WTC11 (cell line): Measurements from ENCODE around the gene CHST15. TPM values are rescaled to one million over a fixed set of nuclear protein-coding genes. Genes with fewer than 3 reads are reported as not detected.

Experiments
- ATAC-seq: fragments of 200-7000 bp; cut with Tn5 transposase; 2 replicates; pipeline ENCODE4 v1.10.0; 2021; ENCODE audit warnings: mild to moderate bottlenecking, moderate library complexity
- CTCF ChIA-PET: fragments of 300-600 bp; sonication (Branson Sonifier 250); formaldehyde crosslinking; loops from one replicate; lab custom pipeline; 2021; ENCODE audit warnings: antibody characterized with exemption; lab: Charles Lee
- POLR2A ChIA-PET: fragments of 350-600 bp; sonication (Branson Sonifier 250); formaldehyde crosslinking; loops from one replicate; lab custom pipeline; 2021; ENCODE audit warnings: antibody characterized with exemption; lab: Charles Lee
- DNase-seq: peaks from one replicate; pipeline ENCODE4 v3.0.0; 2021; ENCODE audit warnings: low spot score
- H3K27ac Mint-ChIP-seq: 2 replicates; pipeline ENCODE4 v1.8.0; 2021; ENCODE audit warnings: mixed read lengths
- H3K27me3 Mint-ChIP-seq: 2 replicates; pipeline ENCODE4 v1.8.0; 2021; ENCODE audit warnings: low read depth, mild to moderate bottlenecking, moderate library complexity, mixed read lengths
- H3K36me3 Mint-ChIP-seq: 2 replicates; pipeline ENCODE4 v1.8.0; 2021; ENCODE audit warnings: mixed read lengths
- H3K4me1 Mint-ChIP-seq: 2 replicates; pipeline ENCODE4 v1.8.0; 2022; ENCODE audit warnings: mixed read lengths
- H3K4me3 Mint-ChIP-seq: 2 replicates; pipeline ENCODE4 v1.8.0; 2021; ENCODE audit warnings: mild to moderate bottlenecking, moderate library complexity, mixed read lengths
- H3K9me3 Mint-ChIP-seq: 2 replicates; pipeline ENCODE4 v1.8.0; 2021; ENCODE audit warnings: mixed read lengths
- ARID4B ChIP-seq: sonication (generic); formaldehyde crosslinking; IDR thresholded peaks from 2 replicates; pipeline ENCODE4 v1.8.0; 2023; ENCODE audit warnings: missing genetic modification reagents, mild to moderate bottlenecking, borderline replicate concordance
- CREM ChIP-seq: sonication (generic); formaldehyde crosslinking; IDR thresholded peaks from 2 replicates; pipeline ENCODE4 v1.8.1; 2022; ENCODE audit warnings: mild to moderate bottlenecking, missing genetic modification reagents, moderate library complexity
- GABPB1 ChIP-seq: sonication (generic); formaldehyde crosslinking; IDR thresholded peaks from 2 replicates; pipeline ENCODE4 v1.8.1; 2023; ENCODE audit warnings: mild to moderate bottlenecking, missing genetic modification reagents
- IRF1 ChIP-seq: sonication (generic); formaldehyde crosslinking; IDR thresholded peaks from 2 replicates; pipeline ENCODE4 v1.8.0; 2023; ENCODE audit warnings: missing genetic modification reagents
- JUN ChIP-seq: sonication (generic); formaldehyde crosslinking; IDR thresholded peaks from 2 replicates; pipeline ENCODE4 v1.8.0; 2023; ENCODE audit warnings: mild to moderate bottlenecking, missing genetic modification reagents
- KAT7 ChIP-seq: sonication (generic); formaldehyde crosslinking; IDR thresholded peaks from 2 replicates; pipeline ENCODE4 v1.8.1; 2023; ENCODE audit warnings: missing genetic modification reagents, mild to moderate bottlenecking, borderline replicate concordance
- MXD4 ChIP-seq: fragments of 250-450 bp; sonication (Bioruptor Pico); IDR thresholded peaks from 2 replicates; pipeline ENCODE4 v1.8.0; 2021; ENCODE audit warnings: mild to moderate bottlenecking, moderate library complexity, borderline replicate concordance
- NFE2L1 ChIP-seq: sonication (generic); formaldehyde crosslinking; IDR thresholded peaks from 2 replicates; pipeline ENCODE4 v1.8.1; 2023; ENCODE audit warnings: missing genetic modification reagents
- NR1H2 ChIP-seq: sonication (generic); formaldehyde crosslinking; IDR thresholded peaks from 2 replicates; pipeline ENCODE4 v1.9.0; 2021; ENCODE audit warnings: mild to moderate bottlenecking, moderate library complexity, missing genetic modification reagents
- PRDM15 ChIP-seq: sonication (generic); formaldehyde crosslinking; IDR thresholded peaks from 2 replicates; pipeline ENCODE4 v1.8.0; 2022; ENCODE audit warnings: missing genetic modification reagents
- PREB ChIP-seq: sonication (generic); formaldehyde crosslinking; IDR thresholded peaks from 2 replicates; pipeline ENCODE4 v1.8.1; 2022; ENCODE audit warnings: mild to moderate bottlenecking, missing genetic modification reagents, moderate library complexity, borderline replicate concordance
- RORB ChIP-seq: fragments of 250-450 bp; sonication (Bioruptor Pico); IDR thresholded peaks from 2 replicates; pipeline ENCODE4 v1.9.0; 2021; ENCODE audit warnings: mild to moderate bottlenecking
- SP1 ChIP-seq: sonication (generic); formaldehyde crosslinking; conservative IDR thresholded peaks from 2 replicates; pipeline ENCODE4 v1.8.1; 2022; ENCODE audit warnings: missing genetic modification reagents
- USF1 ChIP-seq: sonication (generic); formaldehyde crosslinking; IDR thresholded peaks from 2 replicates; pipeline ENCODE4 v1.8.0; 2022; ENCODE audit warnings: mild to moderate bottlenecking, missing genetic modification reagents
- ZBTB21 ChIP-seq: sonication (generic); formaldehyde crosslinking; IDR thresholded peaks from 2 replicates; pipeline ENCODE4 v1.8.1; 2023; ENCODE audit warnings: mild to moderate bottlenecking, missing genetic modification reagents, borderline replicate concordance
- ZNF138 ChIP-seq: sonication (generic); formaldehyde crosslinking; conservative IDR thresholded peaks from 2 replicates; pipeline ENCODE4 v1.8.1; 2022; ENCODE audit warnings: mild to moderate bottlenecking, moderate library complexity, missing genetic modification reagents
- total RNA-seq: library from RNA; stranded (reverse); gene quantifications from 3 replicates; pipeline ENCODE4 v1.2.3, GENCODE V29; 2021
- TF ChIP-seq, protein P1 (sequence below): fragments of 250-450 bp; sonication (Bioruptor Pico); IDR thresholded peaks from 2 replicates; pipeline ENCODE4 v1.9.0; 2021; ENCODE audit warnings: mild to moderate bottlenecking
- TF ChIP-seq, protein P2 (sequence below): sonication (generic); formaldehyde crosslinking; conservative IDR thresholded peaks from 2 replicates; pipeline ENCODE4 v1.8.1; 2023; ENCODE audit warnings: mild to moderate bottlenecking, low read depth, missing genetic modification reagents, moderate library complexity
- TF ChIP-seq, protein P3 (sequence below): sonication (generic); formaldehyde crosslinking; IDR thresholded peaks from 2 replicates; pipeline ENCODE4 v1.8.0; 2022; ENCODE audit warnings: mild to moderate bottlenecking, missing genetic modification reagents

CHST15 gene
- total RNA-seq, 1 experiment from 2014 or later = 10.7 TPM

GRCh38 chr10:123986736-123987135 is 106.7 kb downstream of the CHST15 start:
- Mint-ChIP-seq H3K27me3 (peaks cover 48% of the 10 kb centered on the region), H3K27ac (no peak overlapping the region), H3K36me3 (0 out of 2 replicates have a peak, but pooled peaks cover 3% of the 10 kb centered on the region), H3K4me1 (peaks cover 3% of the 10 kb centered on the region), H3K4me3 (no peak overlapping the region), H3K9me3 (peaks cover 18% of the 10 kb centered on the region)
- ChIA-PET CTCF (no interaction called here), POLR2A (no interaction called here)
- ATAC-seq (no peak), DNase-seq (no peak)
- TF ChIP-seq NFE2L1 (no peak), RORB (CRISPR knock-in tag) (no peak), GABPB1 (CRISPR knock-in tag) (no peak), USF1 (CRISPR knock-in tag) (no peak), ZNF138 (CRISPR knock-in tag) (no peak), KAT7 (CRISPR knock-in tag) (no peak), ZBTB21 (CRISPR knock-in tag) (no peak), MXD4 (CRISPR knock-in tag) (no peak), ARID4B (no peak), NR1H2 (CRISPR knock-in tag) (no peak), CREM (no peak), PRDM15 (CRISPR knock-in tag) (no peak), IRF1 (CRISPR knock-in tag) (no peak), PREB (no peak), JUN (CRISPR knock-in tag) (no peak), SP1 (CRISPR knock-in tag) (no peak)
- TF ChIP-seq, protein P1, sequence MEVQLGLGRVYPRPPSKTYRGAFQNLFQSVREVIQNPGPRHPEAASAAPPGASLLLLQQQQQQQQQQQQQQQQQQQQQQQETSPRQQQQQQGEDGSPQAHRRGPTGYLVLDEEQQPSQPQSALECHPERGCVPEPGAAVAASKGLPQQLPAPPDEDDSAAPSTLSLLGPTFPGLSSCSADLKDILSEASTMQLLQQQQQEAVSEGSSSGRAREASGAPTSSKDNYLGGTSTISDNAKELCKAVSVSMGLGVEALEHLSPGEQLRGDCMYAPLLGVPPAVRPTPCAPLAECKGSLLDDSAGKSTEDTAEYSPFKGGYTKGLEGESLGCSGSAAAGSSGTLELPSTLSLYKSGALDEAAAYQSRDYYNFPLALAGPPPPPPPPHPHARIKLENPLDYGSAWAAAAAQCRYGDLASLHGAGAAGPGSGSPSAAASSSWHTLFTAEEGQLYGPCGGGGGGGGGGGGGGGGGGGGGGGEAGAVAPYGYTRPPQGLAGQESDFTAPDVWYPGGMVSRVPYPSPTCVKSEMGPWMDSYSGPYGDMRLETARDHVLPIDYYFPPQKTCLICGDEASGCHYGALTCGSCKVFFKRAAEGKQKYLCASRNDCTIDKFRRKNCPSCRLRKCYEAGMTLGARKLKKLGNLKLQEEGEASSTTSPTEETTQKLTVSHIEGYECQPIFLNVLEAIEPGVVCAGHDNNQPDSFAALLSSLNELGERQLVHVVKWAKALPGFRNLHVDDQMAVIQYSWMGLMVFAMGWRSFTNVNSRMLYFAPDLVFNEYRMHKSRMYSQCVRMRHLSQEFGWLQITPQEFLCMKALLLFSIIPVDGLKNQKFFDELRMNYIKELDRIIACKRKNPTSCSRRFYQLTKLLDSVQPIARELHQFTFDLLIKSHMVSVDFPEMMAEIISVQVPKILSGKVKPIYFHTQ (CRISPR knock-in tag) = no peak
- TF ChIP-seq, protein P2, sequence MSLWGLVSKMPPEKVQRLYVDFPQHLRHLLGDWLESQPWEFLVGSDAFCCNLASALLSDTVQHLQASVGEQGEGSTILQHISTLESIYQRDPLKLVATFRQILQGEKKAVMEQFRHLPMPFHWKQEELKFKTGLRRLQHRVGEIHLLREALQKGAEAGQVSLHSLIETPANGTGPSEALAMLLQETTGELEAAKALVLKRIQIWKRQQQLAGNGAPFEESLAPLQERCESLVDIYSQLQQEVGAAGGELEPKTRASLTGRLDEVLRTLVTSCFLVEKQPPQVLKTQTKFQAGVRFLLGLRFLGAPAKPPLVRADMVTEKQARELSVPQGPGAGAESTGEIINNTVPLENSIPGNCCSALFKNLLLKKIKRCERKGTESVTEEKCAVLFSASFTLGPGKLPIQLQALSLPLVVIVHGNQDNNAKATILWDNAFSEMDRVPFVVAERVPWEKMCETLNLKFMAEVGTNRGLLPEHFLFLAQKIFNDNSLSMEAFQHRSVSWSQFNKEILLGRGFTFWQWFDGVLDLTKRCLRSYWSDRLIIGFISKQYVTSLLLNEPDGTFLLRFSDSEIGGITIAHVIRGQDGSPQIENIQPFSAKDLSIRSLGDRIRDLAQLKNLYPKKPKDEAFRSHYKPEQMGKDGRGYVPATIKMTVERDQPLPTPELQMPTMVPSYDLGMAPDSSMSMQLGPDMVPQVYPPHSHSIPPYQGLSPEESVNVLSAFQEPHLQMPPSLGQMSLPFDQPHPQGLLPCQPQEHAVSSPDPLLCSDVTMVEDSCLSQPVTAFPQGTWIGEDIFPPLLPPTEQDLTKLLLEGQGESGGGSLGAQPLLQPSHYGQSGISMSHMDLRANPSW = no peak
- TF ChIP-seq, protein P3, sequence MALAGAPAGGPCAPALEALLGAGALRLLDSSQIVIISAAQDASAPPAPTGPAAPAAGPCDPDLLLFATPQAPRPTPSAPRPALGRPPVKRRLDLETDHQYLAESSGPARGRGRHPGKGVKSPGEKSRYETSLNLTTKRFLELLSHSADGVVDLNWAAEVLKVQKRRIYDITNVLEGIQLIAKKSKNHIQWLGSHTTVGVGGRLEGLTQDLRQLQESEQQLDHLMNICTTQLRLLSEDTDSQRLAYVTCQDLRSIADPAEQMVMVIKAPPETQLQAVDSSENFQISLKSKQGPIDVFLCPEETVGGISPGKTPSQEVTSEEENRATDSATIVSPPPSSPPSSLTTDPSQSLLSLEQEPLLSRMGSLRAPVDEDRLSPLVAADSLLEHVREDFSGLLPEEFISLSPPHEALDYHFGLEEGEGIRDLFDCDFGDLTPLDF (CRISPR knock-in tag) = no peak
